WTC11 (cell line): ENCODE measurements around the gene TMEM117. TPM values are rescaled to one million over a fixed set of nuclear protein-coding genes. Genes with fewer than 3 reads are reported as not detected.

ENCODE experiments used
- ATAC-seq: fragments of 200-7000 bp; cut with Tn5 transposase; 2 replicates; pipeline ENCODE4 v1.10.0; 2021; ENCODE audit warnings: mild to moderate bottlenecking, moderate library complexity
- CTCF ChIA-PET: fragments of 300-600 bp; sonication (Branson Sonifier 250); formaldehyde crosslinking; loops from one replicate; lab custom pipeline; 2021; ENCODE audit warnings: antibody characterized with exemption; lab: Charles Lee
- POLR2A ChIA-PET: fragments of 350-600 bp; sonication (Branson Sonifier 250); formaldehyde crosslinking; loops from one replicate; lab custom pipeline; 2021; ENCODE audit warnings: antibody characterized with exemption; lab: Charles Lee
- DNase-seq: peaks from one replicate; pipeline ENCODE4 v3.0.0; 2021; ENCODE audit warnings: low spot score
- H3K27ac Mint-ChIP-seq: 2 replicates; pipeline ENCODE4 v1.8.0; 2021; ENCODE audit warnings: mixed read lengths
- H3K27me3 Mint-ChIP-seq: 2 replicates; pipeline ENCODE4 v1.8.0; 2021; ENCODE audit warnings: low read depth, mild to moderate bottlenecking, moderate library complexity, mixed read lengths
- H3K36me3 Mint-ChIP-seq: 2 replicates; pipeline ENCODE4 v1.8.0; 2021; ENCODE audit warnings: mixed read lengths
- H3K4me1 Mint-ChIP-seq: 2 replicates; pipeline ENCODE4 v1.8.0; 2022; ENCODE audit warnings: mixed read lengths
- H3K4me3 Mint-ChIP-seq: 2 replicates; pipeline ENCODE4 v1.8.0; 2021; ENCODE audit warnings: mild to moderate bottlenecking, moderate library complexity, mixed read lengths
- H3K9me3 Mint-ChIP-seq: 2 replicates; pipeline ENCODE4 v1.8.0; 2021; ENCODE audit warnings: mixed read lengths
- GTF2I ChIP-seq: fragments of 250-450 bp; sonication (Bioruptor Pico); conservative IDR thresholded peaks from 2 replicates; pipeline ENCODE4 v1.4.0; 2021; ENCODE audit warnings: mild to moderate bottlenecking
- IRF2 ChIP-seq: sonication (generic); formaldehyde crosslinking; IDR thresholded peaks from 2 replicates; pipeline ENCODE4 v1.8.0; 2022; ENCODE audit warnings: low read depth, missing genetic modification reagents, borderline replicate concordance
- MYBL2 ChIP-seq: sonication (generic); formaldehyde crosslinking; IDR thresholded peaks from 2 replicates; pipeline ENCODE4 v1.8.1; 2023; ENCODE audit warnings: mild to moderate bottlenecking, moderate library complexity, missing genetic modification reagents
- NR1H2 ChIP-seq: sonication (generic); formaldehyde crosslinking; IDR thresholded peaks from 2 replicates; pipeline ENCODE4 v1.9.0; 2021; ENCODE audit warnings: mild to moderate bottlenecking, moderate library complexity, missing genetic modification reagents
- OVOL2 ChIP-seq: fragments of 250-450 bp; sonication (Bioruptor Pico); IDR thresholded peaks from 2 replicates; pipeline ENCODE4 v1.9.0; 2021; ENCODE audit warnings: mild to moderate bottlenecking, borderline replicate concordance
- RORB ChIP-seq: fragments of 250-450 bp; sonication (Bioruptor Pico); IDR thresholded peaks from 2 replicates; pipeline ENCODE4 v1.9.0; 2021; ENCODE audit warnings: mild to moderate bottlenecking
- TEAD4 ChIP-seq: sonication (generic); formaldehyde crosslinking; IDR thresholded peaks from 2 replicates; pipeline ENCODE4 v1.8.0; 2022; ENCODE audit warnings: mild to moderate bottlenecking, missing genetic modification reagents
- ZNF263 ChIP-seq: sonication (generic); formaldehyde crosslinking; IDR thresholded peaks from 2 replicates; pipeline ENCODE4 v1.8.1; 2022; ENCODE audit warnings: low read depth, mild to moderate bottlenecking, moderate library complexity, missing genetic modification reagents
- ZNF671 ChIP-seq: fragments of 250-450 bp; sonication (Bioruptor Pico); IDR thresholded peaks from 2 replicates; pipeline ENCODE4 v1.8.0; 2021; ENCODE audit warnings: mild to moderate bottlenecking
- total RNA-seq: library from RNA; stranded (reverse); gene quantifications from 3 replicates; pipeline ENCODE4 v1.2.3, GENCODE V29; 2021
- TF ChIP-seq, protein P1 (sequence below): fragments of 250-450 bp; sonication (Bioruptor Pico); conservative IDR thresholded peaks from 2 replicates; pipeline ENCODE4 v1.9.0; 2021; ENCODE audit warnings: mild to moderate bottlenecking
- TF ChIP-seq, protein P2 (sequence below): sonication (generic); formaldehyde crosslinking; IDR thresholded peaks from 2 replicates; pipeline ENCODE4 v1.8.1; 2022; ENCODE audit warnings: missing genetic modification reagents, borderline replicate concordance
- TF ChIP-seq, protein P3 (sequence below): sonication (generic); formaldehyde crosslinking; conservative IDR thresholded peaks from 2 replicates; pipeline ENCODE4 v1.8.1; 2022; ENCODE audit warnings: mild to moderate bottlenecking, missing genetic modification reagents
- TF ChIP-seq, protein P4 (sequence below): sonication (generic); formaldehyde crosslinking; IDR thresholded peaks from 2 replicates; pipeline ENCODE4 v1.8.1; 2023; ENCODE audit warnings: mild to moderate bottlenecking, missing genetic modification reagents, borderline replicate concordance
- TF ChIP-seq, protein P5 (sequence below): sonication (generic); formaldehyde crosslinking; IDR thresholded peaks from 2 replicates; pipeline ENCODE4 v1.8.1; 2023; ENCODE audit warnings: mild to moderate bottlenecking, moderate library complexity, missing genetic modification reagents
- TF ChIP-seq, protein P6 (sequence below): sonication (generic); formaldehyde crosslinking; IDR thresholded peaks from 2 replicates; pipeline ENCODE4 v1.8.1; 2023; ENCODE audit warnings: mild to moderate bottlenecking, missing genetic modification reagents
- TF ChIP-seq, protein P7 (sequence below): sonication (generic); formaldehyde crosslinking; IDR thresholded peaks from 2 replicates; pipeline ENCODE4 v1.8.1; 2022; ENCODE audit warnings: mild to moderate bottlenecking, missing genetic modification reagents, moderate library complexity, borderline replicate concordance

Gene TMEM117
- total RNA-seq, 1 experiment from 2014 or later = 1.5 TPM

DNA sequence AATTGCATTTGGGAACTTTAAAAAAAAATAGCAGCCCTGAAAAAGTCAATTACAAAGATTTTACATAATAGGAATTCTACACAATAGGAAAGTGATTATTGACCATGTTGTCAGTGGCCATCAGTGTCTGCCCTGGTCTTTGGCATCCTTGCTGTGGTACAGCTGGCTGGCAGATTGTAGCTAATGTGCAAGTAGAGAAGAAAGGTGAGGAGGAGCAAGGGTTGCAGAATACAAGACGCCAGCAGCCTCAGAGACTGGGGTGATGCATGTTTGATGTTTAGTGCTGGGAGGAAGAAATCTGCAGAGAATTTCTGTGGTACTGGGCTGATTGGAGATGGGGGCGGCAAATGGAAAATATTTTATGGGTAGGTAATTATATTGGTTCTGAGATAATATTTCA lies 322.9 kb downstream of the TMEM117 start:
- H3K27me3 Mint-ChIP-seq = no peaks in the 10 kb centered on the region
- ChIA-PET POLR2A (no interaction called here), CTCF (interaction anchor here (1.7 kb wide), 1 partner anchor 143 kb away, joined by 6 read pairs; no protein-coding TSS in a partner anchor)
- peaks cover 13% of the 10 kb centered on the region for H3K4me1 Mint-ChIP-seq
- TF ChIP-seq ZNF263 (CRISPR knock-in tag) (no peak), IRF2 (CRISPR knock-in tag) (no peak), MYBL2 (CRISPR knock-in tag) (no peak), RORB (CRISPR knock-in tag) (no peak), TEAD4 (CRISPR knock-in tag) (no peak), ZNF671 (CRISPR knock-in tag) (no peak), OVOL2 (CRISPR knock-in tag) (no peak), NR1H2 (no peak), GTF2I (CRISPR knock-in tag) (no peak)
- TF ChIP-seq, protein P1, sequence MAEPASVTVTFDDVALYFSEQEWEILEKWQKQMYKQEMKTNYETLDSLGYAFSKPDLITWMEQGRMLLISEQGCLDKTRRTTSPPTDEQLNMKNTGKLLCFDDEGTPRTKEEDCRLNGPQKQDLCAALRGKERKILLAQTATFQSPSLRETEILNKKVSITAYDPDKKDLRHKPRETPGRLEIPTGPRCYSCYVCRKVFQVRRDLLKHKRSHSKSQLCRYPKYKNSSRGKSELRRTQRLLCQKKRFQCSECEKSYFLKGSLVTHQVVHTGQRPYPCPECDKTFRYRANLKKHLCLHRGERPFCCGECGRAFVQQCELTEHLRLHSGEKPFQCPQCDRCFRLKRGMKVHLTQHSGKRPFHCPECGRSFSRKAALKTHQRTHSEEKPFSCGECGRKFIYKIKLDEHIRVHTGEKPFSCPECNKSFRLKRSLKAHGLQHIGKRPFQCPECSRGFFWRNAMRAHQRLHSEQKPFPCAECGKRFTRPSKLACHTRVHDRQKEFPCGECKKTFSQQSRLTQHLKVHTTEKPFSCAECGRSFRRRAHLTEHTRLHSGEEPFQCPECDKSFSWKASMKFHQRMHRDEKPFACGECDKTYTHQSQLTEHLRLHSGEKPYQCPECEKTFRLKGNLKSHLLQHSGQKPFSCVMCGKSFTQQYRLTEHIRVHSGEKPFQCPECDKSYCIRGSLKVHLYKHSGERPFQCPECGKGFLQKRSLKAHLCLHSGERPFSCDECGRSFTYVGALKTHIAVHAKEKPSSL (CRISPR knock-in tag) = no peak
- TF ChIP-seq, protein P2, sequence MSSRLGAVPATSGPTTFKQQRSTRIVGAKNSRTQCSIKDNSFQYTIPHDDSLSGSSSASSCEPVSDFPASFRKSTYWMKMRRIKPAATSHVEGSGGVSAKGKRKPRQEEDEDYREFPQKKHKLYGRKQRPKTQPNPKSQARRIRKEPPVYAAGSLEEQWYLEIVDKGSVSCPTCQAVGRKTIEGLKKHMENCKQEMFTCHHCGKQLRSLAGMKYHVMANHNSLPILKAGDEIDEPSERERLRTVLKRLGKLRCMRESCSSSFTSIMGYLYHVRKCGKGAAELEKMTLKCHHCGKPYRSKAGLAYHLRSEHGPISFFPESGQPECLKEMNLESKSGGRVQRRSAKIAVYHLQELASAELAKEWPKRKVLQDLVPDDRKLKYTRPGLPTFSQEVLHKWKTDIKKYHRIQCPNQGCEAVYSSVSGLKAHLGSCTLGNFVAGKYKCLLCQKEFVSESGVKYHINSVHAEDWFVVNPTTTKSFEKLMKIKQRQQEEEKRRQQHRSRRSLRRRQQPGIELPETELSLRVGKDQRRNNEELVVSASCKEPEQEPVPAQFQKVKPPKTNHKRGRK (CRISPR knock-in tag) = no peak
- TF ChIP-seq, protein P3, sequence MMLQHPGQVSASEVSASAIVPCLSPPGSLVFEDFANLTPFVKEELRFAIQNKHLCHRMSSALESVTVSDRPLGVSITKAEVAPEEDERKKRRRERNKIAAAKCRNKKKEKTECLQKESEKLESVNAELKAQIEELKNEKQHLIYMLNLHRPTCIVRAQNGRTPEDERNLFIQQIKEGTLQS (CRISPR knock-in tag) = no peak
- TF ChIP-seq, protein P4, sequence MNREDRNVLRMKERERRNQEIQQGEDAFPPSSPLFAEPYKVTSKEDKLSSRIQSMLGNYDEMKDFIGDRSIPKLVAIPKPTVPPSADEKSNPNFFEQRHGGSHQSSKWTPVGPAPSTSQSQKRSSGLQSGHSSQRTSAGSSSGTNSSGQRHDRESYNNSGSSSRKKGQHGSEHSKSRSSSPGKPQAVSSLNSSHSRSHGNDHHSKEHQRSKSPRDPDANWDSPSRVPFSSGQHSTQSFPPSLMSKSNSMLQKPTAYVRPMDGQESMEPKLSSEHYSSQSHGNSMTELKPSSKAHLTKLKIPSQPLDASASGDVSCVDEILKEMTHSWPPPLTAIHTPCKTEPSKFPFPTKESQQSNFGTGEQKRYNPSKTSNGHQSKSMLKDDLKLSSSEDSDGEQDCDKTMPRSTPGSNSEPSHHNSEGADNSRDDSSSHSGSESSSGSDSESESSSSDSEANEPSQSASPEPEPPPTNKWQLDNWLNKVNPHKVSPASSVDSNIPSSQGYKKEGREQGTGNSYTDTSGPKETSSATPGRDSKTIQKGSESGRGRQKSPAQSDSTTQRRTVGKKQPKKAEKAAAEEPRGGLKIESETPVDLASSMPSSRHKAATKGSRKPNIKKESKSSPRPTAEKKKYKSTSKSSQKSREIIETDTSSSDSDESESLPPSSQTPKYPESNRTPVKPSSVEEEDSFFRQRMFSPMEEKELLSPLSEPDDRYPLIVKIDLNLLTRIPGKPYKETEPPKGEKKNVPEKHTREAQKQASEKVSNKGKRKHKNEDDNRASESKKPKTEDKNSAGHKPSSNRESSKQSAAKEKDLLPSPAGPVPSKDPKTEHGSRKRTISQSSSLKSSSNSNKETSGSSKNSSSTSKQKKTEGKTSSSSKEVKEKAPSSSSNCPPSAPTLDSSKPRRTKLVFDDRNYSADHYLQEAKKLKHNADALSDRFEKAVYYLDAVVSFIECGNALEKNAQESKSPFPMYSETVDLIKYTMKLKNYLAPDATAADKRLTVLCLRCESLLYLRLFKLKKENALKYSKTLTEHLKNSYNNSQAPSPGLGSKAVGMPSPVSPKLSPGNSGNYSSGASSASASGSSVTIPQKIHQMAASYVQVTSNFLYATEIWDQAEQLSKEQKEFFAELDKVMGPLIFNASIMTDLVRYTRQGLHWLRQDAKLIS (CRISPR knock-in tag) = no peak
- TF ChIP-seq, protein P5, sequence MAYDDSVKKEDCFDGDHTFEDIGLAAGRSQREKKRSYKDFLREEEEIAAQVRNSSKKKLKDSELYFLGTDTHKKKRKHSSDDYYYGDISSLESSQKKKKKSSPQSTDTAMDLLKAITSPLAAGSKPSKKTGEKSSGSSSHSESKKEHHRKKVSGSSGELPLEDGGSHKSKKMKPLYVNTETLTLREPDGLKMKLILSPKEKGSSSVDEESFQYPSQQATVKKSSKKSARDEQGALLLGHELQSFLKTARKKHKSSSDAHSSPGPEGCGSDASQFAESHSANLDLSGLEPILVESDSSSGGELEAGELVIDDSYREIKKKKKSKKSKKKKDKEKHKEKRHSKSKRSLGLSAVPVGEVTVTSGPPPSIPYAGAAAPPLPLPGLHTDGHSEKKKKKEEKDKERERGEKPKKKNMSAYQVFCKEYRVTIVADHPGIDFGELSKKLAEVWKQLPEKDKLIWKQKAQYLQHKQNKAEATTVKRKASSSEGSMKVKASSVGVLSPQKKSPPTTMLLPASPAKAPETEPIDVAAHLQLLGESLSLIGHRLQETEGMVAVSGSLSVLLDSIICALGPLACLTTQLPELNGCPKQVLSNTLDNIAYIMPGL (CRISPR knock-in tag) = no peak
- TF ChIP-seq, protein P6, sequence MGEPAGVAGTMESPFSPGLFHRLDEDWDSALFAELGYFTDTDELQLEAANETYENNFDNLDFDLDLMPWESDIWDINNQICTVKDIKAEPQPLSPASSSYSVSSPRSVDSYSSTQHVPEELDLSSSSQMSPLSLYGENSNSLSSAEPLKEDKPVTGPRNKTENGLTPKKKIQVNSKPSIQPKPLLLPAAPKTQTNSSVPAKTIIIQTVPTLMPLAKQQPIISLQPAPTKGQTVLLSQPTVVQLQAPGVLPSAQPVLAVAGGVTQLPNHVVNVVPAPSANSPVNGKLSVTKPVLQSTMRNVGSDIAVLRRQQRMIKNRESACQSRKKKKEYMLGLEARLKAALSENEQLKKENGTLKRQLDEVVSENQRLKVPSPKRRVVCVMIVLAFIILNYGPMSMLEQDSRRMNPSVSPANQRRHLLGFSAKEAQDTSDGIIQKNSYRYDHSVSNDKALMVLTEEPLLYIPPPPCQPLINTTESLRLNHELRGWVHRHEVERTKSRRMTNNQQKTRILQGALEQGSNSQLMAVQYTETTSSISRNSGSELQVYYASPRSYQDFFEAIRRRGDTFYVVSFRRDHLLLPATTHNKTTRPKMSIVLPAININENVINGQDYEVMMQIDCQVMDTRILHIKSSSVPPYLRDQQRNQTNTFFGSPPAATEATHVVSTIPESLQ = no peak
- TF ChIP-seq, protein P7, sequence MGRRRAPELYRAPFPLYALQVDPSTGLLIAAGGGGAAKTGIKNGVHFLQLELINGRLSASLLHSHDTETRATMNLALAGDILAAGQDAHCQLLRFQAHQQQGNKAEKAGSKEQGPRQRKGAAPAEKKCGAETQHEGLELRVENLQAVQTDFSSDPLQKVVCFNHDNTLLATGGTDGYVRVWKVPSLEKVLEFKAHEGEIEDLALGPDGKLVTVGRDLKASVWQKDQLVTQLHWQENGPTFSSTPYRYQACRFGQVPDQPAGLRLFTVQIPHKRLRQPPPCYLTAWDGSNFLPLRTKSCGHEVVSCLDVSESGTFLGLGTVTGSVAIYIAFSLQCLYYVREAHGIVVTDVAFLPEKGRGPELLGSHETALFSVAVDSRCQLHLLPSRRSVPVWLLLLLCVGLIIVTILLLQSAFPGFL = no peak
- H3K36me3 Mint-ChIP-seq = no peaks in the 10 kb centered on the region
- no peaks in the 10 kb centered on the region for H3K9me3 Mint-ChIP-seq
- no peak overlapping the region for H3K4me3 Mint-ChIP-seq
- no peak overlapping the region for H3K27ac Mint-ChIP-seq
- DNase-seq = no peak
- no peak for ATAC-seq
